Stomach (tissue), 4 donors: ENCODE results near the gene PKHD1.

Experiments
- CTCF ChIP-seq, 7 experiments: fragments of 450-650 bp in 4 of 7; fragments of 200-600 bp in 3 of 7; sonication (generic) in 3 of 7; IDR thresholded peaks; one replicate each; pipeline ENCODE4 v1.5.1; 2016 to 2019; ENCODE audit warnings: antibody characterized with exemption in 7 of 7, control low read depth in 2 of 7, mild to moderate bottlenecking in 1 of 7
- EP300 ChIP-seq: sonication (generic); formaldehyde crosslinking; IDR thresholded peaks from one replicate; pipeline ENCODE4 v1.6.1; 2017; ENCODE audit warnings: antibody characterized with exemption
- POLR2A ChIP-seq, 4 donors: fragments of 450-650 bp; IDR thresholded peaks; one replicate each; pipeline ENCODE4 v1.6.1; 2016; ENCODE audit warnings: antibody characterized with exemption in 4 of 4, control low read depth in 2 of 4, mild to moderate bottlenecking in 1 of 4, moderate library complexity in 1 of 4

- TF ChIP-seq CTCF (IDR thresholded peaks at IDR 0.05) (no peak), POLR2A (IDR thresholded peaks at IDR 0.05) (no peak), EP300 (no peak)
Observed at GRCh38 chr6:51885957-51886356, 201.5 kb downstream of the PKHD1 start.
